Measurements from ENCODE around the gene EP400.

EP400 gene

GRCh38 chr12:131987552-131987951, 37.8 kb downstream of the EP400 start:
- no peak for DNase-seq

- DNase-seq, result no peak
Measured at GRCh38 chr12:131988054-131988796, 38.5 kb downstream of the EP400 start.

- no peak for DNase-seq
Measured at GRCh38 chr12:131989021-131989420, 39.3 kb downstream of the EP400 start.

GRCh38 chr12:131990066-131990979, 40.6 kb downstream of the EP400 start:
- DNase-seq, result no peak

GRCh38 chr12:131990980-131991305, 41.2 kb downstream of the EP400 start:
- DNase-seq, result no peak

- DNase-seq, result no peak
Measured at GRCh38 chr12:131991816-131992430, 42.2 kb downstream of the EP400 start.

GRCh38 chr12:131994589-131994988, 44.8 kb downstream of the EP400 start:
- no peak for DNase-seq

- no peak for DNase-seq
Measured at GRCh38 chr12:132000286-132000872, 50.6 kb downstream of the EP400 start.

- no peak for DNase-seq
Measured at GRCh38 chr12:132003846-132004245, 54.1 kb downstream of the EP400 start.

- no peak for DNase-seq
Measured at GRCh38 chr12:132004946-132005345, 55.2 kb downstream of the EP400 start.

- DNase-seq, result no peak
Measured at GRCh38 chr12:132006056-132006680, 56.4 kb downstream of the EP400 start.

GRCh38 chr12:132007041-132007440, 57.3 kb downstream of the EP400 start:
- no peak for DNase-seq

- DNase-seq, result no peak
Measured at GRCh38 chr12:132009336-132009859, 59.7 kb downstream of the EP400 start.

GRCh38 chr12:132012919-132013568, 63.3 kb downstream of the EP400 start:
- no peak for DNase-seq

- DNase-seq, result no peak
Measured at GRCh38 chr12:132014092-132014914, 64.6 kb downstream of the EP400 start.

- no peak for DNase-seq
Measured at GRCh38 chr12:132014915-132015280, 65.2 kb downstream of the EP400 start.

- DNase-seq, result no peak
Measured at GRCh38 chr12:132015686-132016430, 66.1 kb downstream of the EP400 start.

GRCh38 chr12:132018193-132018916, 68.6 kb downstream of the EP400 start:
- DNase-seq, result no peak

- DNase-seq, result no peak
Measured at GRCh38 chr12:132019891-132020290, 70.1 kb downstream of the EP400 start.

GRCh38 chr12:132020292-132020691, 70.5 kb downstream of the EP400 start:
- DNase-seq, result no peak
